Measurements from ENCODE around the gene SRP54.
A peak's percentile ranks its signal among the peaks of the same experiment; 100 is the strongest.

The SRP54 gene

DNA sequence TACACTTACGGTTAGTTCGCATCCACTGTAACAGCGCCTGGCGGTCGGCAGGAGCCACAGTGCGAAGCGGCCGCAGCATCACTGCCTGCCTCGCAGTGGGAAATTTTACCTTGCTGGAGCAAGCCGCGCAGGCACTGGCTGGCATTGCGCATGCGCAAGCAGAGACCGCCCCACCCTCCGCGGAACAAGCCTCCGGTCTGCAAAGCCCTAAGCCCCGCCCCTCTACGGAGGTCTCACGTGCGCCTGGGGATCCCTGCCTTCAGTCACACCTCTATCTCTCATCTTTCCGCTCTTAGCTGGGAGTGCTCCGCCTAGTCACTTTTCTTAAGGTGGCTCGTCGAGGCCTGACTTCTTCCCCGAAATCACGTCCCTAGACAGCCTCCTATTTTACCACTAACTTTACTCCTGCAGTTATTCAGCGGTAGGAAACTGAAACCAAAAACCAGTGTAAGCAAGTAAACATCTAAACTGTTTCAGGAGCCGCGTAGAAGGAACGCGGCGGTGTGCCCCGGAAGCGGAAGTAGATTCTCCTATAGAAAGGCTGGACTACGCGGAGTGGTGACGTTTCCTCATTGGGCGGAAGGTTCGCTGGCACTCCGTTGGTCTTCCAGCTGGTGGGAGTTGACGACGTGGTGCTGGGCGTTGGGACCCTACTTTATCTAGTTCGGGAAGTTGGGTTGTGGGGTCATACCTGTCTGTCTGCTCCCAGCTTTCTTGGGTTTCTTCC is at the start of gene SRP54:
Gene SRP54, plus strand, starts transcription at position 572 of the 727 bp plus-strand sequence. CDS start 13,718 bp downstream, outside the sequence.
- H3K27ac ChIP-seq, result peak within 1 kb of the TSS; percentile 86
- TF ChIP-seq, protein P1, sequence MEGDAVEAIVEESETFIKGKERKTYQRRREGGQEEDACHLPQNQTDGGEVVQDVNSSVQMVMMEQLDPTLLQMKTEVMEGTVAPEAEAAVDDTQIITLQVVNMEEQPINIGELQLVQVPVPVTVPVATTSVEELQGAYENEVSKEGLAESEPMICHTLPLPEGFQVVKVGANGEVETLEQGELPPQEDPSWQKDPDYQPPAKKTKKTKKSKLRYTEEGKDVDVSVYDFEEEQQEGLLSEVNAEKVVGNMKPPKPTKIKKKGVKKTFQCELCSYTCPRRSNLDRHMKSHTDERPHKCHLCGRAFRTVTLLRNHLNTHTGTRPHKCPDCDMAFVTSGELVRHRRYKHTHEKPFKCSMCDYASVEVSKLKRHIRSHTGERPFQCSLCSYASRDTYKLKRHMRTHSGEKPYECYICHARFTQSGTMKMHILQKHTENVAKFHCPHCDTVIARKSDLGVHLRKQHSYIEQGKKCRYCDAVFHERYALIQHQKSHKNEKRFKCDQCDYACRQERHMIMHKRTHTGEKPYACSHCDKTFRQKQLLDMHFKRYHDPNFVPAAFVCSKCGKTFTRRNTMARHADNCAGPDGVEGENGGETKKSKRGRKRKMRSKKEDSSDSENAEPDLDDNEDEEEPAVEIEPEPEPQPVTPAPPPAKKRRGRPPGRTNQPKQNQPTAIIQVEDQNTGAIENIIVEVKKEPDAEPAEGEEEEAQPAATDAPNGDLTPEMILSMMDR (conservative IDR thresholded peaks at IDR 0.05), result peak; percentile 18; the same call in 1 of the 2 replicates
- no peak for TF ChIP-seq ZFX (IDR thresholded peaks at IDR 0.05)

DNA sequence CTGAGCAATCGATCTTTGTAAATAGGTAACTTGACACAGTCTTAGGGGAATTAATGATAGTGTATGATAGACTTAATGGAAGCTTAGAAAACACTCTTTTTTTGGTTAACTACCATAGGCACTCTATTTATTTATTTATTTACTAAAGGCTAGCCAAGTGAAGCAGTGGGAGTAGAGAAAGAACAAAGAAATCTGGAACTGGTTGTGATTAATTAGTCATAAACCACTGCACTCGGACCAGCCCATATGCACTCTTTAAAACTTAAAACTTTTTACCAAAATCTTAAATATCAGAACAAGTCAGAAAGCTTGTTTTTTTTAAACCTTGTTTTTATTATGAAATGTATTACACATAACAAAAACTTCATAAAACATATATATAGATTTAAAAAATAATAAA is 49.5 kb upstream of the SRP54 start:
- TF ChIP-seq, protein P1 (conservative IDR thresholded peaks at IDR 0.05), result no peak
- TF ChIP-seq ZFX (IDR thresholded peaks at IDR 0.05), result no peak

DNA sequence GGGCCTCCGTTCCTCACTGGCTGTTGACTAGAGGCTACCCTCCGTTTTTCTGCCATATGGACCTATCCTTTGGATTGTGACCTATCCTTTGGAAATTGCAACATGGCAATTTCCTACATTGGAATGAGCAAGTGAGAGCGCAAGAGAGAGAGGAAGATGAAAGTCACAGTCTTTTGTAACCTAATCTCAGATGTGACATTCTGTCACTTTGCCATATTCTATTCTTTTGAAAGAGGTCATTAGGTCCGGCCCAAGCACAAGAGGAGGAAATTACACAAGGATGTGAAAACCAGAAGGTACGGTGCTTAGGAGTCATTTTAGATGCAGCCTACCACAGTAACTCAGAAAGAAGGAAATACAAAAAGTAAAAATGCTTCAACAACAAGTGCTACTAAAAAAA is 47.3 kb upstream of the SRP54 start:
- H3K27ac ChIP-seq, result no peak overlapping the region
- TF ChIP-seq ZFX (IDR thresholded peaks at IDR 0.05), result no peak
- TF ChIP-seq, protein P1 (conservative IDR thresholded peaks at IDR 0.05), result no peak

More for the DNA sequence above, 49.5 kb upstream of the SRP54 start:
- H3K27ac ChIP-seq, result no peak overlapping the region

DNA sequence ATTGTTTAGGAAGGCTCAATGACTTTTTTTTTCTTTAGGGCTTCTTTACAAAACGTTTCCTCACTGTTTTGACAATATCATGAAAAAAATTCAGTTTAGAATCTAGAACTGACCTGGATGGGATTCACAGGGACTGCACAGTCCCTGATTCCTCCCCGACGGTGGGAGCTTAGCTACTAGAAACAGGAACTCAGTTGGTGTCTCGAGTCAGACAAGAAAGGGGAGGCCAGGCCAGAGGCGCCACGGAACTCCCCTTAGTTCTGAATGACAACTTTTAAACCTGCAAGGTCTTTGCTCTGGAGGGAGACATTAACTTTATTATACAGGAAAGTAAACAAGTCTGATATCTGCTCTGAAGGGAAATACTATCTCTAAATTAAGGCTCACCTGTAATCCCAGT is 45.4 kb upstream of the SRP54 start:
- H3K27ac ChIP-seq, result no peak overlapping the region
- TF ChIP-seq, protein P1 (conservative IDR thresholded peaks at IDR 0.05), result no peak
- no peak for TF ChIP-seq ZFX (IDR thresholded peaks at IDR 0.05)

DNA sequence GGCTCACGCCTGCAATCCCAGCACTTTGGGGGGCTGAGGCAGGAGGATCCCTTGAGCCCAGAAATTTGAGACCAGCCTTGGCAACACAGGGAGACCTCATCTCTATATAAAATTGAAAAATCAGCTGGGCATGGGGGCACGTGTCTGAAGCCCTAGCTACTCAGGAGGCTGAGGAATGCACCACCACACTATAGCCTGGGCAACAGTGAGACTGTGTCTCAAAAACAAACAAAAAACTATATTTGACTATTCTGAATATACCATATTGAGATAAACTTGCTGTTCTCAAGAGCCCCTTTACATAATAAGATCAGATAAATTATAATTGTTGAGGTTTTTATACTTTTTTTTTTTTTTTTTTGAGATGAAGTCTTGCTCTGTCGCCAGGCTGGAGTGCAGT is 44.9 kb upstream of the SRP54 start:
- H3K27ac ChIP-seq, result no peak overlapping the region
- TF ChIP-seq, protein P1 (conservative IDR thresholded peaks at IDR 0.05), result no peak
- TF ChIP-seq ZFX (IDR thresholded peaks at IDR 0.05), result no peak

DNA sequence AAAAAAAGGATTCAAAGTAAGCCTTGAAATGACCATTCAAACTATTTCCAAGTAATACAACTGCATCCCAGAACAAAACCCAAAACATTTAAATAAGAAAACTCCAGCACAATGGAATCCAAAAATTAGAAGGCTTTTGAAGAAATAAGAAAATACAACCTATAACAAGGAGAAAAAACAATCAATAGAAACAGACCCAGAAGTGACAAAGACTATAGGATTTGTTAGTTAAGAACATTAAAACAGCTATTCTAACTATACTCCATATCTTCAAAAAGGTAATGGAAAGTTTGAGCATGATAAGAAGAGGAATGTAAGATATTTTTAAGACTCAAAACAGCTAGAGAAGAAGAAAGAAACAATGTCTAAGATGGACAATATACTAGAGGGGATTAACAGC is 39.3 kb upstream of the SRP54 start:
- TF ChIP-seq ZFX (IDR thresholded peaks at IDR 0.05), result no peak
- TF ChIP-seq, protein P1 (conservative IDR thresholded peaks at IDR 0.05), result no peak
- no peak overlapping the region for H3K27ac ChIP-seq

DNA sequence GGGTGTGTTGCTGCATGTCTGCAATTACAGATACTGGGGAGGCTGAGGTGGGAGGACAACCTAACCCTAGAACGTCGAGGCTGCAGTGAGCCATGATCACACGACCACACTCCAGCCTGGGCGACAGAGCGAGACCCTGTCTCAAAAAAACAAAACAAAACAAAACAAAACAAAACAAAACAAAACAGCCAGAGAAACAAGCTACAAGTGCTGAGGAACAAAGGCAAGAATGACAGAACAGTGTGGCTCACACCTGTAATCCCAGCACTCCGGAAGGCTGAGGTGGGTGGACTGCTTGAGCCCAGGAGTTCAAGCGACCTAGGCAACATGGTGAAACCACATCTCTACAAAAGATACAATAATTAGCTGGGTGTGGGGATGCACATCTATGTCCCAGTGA is 38.0 kb upstream of the SRP54 start:
- no peak for TF ChIP-seq ZFX (IDR thresholded peaks at IDR 0.05)
- TF ChIP-seq, protein P1 (conservative IDR thresholded peaks at IDR 0.05), result no peak
- H3K27ac ChIP-seq, result no peak overlapping the region

Measured in C4-2B (cell line).